ENCODE results near the gene NRXN3.

NRXN3 gene

DNA sequence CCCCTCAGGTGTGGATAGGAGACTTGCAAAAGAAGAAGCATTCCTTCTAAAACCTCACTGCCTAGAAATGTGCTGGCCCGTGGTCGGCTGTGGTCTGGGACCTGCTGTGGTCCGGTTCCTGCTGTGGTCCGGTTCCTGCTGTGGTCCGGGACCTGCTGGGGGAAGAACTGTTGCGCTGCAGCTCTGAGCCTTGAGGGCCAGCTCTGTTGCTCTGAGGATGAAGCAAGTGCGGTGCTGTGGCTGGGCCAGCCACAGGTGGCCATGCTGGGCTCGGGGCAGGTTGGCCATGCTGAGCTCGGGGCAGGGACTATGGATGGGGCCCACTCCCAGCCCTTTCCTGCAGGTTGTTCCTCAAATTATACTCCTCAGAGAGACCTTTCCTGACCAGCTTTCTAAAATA, 5.2 kb downstream of the NRXN3 start:
- DNase-seq, result no peak

DNA sequence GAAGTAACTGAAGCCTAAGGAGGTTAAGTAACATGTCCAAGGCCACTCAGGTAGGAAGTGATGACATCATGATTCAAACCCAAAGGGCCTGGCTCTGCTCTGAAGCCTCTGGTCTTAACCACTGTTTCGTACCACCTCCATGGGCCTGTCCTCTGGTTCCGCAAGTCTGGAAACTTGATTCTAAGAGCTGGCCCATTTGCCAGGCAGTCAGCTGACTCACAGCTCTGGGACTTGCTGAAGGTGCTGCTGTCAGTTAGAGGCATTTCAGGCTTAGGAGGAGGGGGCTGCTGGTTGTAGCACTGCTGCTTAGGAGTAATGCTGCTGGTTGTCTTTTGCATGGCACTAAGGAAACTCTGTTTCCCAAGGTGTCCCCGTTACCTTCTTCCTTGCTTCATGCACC, 7.9 kb downstream of the NRXN3 start:
- no peak for DNase-seq

DNA sequence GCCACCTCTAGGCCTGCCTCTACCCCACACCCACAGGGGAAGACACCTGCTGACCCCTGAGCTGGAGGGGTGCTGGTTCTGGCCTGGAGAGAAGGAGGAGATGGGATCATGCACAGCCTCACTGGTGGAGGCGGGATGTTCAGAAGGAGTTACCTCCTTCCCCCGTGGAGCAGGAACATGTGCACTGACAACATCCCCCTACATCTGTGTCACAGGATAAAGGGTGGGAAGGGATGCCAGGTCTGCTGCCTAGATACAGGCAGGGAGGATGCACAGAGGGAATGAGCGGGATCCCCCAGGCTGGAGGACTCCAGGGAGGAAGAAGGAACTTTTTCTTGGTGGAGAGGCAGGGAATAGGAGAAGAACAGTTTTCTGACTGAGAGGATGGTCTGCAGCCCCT, 8.8 kb downstream of the NRXN3 start:
- no peak for DNase-seq

DNA sequence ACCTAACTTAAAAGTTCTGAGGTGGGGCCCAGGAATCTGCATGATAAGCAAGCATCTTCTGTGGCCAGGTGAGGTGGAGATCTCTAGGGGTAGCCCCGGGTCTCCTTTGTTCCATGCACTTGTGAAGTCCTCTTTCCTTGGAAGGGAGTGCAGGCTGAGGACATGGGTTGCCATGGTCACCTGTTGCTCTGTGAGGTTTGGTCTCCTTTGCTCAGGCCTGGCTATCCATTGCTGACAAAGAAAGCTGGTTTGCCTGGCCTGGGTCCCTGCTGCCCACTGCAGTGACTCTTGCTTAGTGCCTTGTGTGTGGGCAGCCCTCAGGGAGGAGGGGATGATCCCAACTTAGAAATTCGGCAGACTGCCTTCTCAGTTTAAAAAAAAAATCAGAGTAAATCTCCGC, 11.1 kb downstream of the NRXN3 start:
- no peak for DNase-seq

DNA sequence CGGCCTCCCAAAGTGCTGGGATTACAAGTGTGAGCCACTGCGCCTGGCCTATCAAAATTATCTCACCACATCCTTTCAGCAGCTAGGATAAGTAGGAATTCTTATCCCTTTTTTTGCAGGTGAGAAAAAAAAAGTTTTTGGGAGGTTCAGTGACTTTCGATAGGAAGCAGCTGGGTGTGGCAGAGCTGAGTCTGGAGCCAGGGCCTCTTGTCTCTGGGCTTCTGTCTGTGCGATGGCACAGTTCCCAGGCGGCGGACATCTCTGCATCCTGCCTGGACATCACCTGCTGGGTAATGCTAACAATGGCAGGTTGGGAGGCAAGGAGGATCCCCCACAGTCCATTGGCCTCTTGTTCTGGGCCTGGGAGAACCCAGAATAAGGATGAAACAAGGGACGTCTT, 12.5 kb downstream of the NRXN3 start:
- no peak for DNase-seq

DNA sequence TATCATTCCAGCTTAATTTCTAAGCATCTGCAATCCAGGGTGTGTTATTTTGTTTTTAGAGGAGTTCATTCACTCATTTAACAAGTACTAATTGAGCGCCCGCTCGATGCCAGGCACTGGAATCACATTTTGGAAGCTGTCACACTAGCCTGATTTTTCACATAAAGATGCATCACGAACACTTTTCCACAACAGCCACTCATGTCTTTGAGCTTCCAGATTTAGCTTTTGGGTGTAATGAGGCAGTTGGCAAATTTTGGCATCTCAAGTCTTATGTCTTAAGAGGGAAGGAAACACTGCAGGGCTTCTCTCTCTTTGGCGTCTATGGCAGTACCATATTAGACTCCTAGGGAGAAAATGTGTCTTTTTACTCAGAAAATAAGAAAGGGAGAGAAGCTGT, 14.0 kb downstream of the NRXN3 start:
- no peak for DNase-seq

DNA sequence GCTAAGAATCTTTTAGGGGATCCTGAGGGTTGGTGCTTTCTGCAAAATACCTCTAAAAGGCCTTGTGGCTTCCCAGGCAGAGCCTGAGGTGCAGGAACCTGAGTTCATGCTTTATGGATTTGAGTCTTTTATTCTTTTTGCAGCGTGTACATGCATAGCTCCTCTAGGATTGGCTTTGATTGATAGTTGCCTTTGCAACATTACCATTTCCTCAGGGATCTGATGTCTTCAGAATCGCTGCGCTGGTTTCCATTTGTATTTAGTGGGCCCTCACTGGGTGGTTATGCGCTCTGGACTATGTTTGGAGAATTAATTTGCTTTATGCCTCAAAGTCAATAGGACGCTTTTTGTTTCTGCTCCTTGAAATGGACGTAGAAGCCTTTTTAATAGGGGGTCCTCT, 16.1 kb downstream of the NRXN3 start:
- no peak for DNase-seq

DNA sequence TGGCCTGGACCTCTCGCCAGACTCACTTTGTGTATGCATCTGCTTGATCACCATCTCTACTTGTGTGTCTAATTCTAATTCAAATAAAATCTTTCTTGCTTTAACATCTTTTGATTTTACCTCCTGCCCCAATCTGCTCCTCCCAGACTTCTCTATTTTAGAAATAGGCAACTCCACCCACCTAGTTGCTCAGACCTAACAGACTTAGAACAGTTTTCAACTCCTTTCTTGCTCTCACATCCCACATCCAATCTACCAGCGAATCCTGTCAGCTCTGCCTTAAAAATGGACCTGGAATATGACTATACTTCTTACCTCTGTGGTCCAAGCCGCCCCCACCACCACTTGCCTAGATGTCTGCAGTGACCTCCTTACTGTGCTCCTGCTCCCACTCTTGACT, 18.7 kb downstream of the NRXN3 start:
- DNase-seq, result no peak

DNA sequence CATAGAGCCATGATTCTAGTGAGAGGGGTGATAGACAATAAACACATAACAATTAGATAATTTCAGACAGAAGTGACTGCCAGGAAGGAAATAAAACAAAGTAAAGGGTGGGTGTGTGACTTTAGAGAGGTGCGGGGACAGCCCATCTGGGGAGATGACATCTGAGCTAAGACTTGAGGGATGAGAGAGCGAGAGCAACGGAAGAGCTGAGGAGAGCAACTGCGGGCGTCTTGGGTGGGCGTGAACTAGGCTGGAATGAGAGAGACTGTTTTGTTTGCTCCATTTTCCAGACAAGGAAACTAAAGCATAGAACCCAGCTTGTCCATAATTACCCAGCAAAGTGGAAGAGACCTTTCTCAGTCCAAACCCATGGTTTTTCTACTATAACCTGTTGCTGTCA, 25.3 kb downstream of the NRXN3 start:
- no peak for DNase-seq

DNA sequence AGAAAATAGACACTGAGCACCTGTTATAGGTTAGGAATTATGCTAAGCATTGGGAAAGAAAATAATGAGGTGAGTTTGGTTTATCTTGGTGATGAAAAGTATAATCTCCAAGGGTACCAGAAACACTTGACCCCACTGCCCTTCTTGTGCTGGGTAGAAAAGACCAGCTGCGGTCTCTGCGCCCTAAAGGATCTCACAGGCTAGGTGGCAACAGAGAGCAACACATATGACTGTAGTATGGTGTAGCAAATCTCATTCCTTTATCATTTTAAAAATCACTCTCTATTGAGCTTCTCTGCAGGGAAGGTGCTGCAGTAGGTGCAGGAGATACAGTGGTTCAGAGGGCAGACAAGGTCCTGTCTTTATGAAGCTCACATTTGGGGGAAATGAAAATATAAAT, 26.1 kb downstream of the NRXN3 start:
- no peak for DNase-seq

DNA sequence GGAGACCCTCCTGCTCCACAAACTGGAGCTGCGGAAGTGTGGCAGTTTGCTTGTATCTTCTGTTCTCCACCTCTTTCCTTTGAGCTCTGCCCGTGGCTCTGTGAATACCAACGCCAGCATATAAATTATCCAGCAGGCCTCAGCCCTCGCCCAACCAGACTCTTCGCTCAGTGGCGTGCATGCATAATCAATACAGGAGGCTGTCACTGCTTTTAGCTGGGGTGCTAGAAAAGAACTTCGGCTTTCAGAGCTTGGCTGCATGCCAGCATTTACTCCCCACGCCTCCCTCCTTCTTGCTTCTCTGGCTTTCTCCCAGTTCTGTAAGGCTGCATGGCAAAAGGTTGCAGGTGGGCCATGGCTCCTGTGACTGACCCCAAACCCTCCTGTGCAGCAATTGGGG, 26.9 kb downstream of the NRXN3 start:
- no peak for DNase-seq

DNA sequence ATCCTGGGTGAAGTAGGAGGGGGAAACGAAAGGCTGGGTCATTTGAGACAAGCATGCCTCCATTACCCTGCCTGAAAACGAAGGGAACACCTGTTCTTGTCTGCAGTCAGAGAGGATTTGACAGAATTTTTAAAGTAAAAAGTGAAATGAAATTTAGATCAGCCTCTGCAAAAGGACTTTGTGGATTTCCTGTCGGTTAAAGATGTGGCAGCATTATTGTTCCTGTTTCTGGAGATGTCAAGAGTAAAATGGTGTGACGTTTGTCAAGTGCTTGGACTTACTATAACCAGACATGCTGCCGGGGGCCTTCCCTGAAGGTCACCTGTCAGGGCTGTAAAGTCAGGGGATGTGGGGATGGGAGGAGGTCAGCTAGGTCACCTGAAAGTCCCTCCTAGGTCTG, 32.0 kb downstream of the NRXN3 start:
- DNase-seq, result no peak

DNA sequence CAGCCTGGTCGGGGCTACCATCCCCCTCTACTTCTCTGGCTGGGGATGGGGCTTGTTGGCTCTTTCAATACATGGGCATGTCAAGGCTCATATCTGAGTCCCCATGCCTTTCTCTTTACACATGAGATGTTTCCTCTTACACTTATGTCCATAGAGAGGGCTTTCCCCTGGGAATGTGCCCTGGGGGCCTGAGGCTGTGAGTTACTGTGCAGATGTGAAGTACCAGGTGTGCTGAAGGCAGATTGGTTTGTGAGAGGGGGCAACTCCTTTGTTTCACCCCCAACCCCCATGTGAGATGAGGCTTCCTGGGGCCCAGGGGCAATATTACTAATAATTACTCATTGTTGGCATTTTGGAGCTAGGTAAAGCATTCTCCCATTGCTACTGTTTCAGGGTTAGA, 32.8 kb downstream of the NRXN3 start:
- no peak for DNase-seq

DNA sequence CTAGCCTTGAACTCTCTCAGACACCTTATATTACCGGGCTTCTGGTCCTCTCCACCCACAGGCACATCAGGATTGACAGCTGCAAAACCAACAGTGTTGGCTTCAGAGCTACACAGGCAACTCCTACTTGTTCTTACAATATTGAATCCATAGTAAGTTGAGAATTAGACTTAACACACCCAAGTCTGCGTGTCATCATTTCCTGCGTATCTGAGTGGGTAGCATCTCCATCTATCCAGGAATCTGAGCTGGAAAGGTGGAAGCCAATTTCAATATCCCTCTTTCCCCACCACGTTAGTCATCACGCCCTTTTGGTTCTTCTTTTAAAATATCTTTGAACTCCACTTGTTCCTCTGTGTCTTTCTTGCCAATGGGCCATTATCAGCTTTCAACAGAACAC, 37.2 kb downstream of the NRXN3 start:
- DNase-seq, result no peak

DNA sequence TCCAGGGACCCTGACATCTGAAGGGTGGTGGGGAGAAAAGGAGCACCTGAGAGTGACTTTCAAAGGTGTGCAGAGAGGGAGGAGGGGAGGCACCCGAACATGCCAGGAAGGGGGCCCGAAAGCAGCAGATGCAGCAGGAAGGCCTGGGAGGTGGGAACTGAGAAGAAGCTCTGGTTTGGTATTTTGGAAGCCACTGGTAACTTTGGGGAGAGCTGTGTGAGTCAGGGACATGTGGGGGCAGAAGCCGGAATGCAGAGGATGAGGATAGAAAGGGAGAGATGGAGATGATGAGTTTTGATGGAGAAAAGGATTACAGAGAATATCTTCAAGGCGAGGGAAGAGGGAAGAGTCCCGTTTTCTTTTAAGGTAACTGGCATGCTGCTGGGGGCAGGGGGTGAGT, 50.1 kb downstream of the NRXN3 start:
- no peak for DNase-seq

DNA sequence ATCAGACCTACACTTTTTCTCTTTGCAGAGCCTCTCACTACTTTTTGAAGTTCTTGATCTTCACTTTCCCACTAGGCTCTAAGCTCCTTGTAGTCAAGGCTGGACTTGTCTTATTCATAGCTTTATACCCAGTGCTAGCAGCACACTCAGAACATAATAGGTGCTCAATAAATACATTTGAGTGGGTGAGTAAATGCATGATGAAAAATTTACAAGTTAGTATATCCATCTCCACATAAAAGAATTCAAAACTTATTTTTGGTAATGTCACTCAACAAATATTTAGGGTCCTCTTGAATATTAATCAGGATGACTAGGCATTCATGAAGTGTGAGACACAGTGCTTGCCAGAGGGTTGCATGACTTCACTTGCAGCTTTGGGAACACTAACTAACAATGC, 52.6 kb downstream of the NRXN3 start:
- DNase-seq, result no peak

DNA sequence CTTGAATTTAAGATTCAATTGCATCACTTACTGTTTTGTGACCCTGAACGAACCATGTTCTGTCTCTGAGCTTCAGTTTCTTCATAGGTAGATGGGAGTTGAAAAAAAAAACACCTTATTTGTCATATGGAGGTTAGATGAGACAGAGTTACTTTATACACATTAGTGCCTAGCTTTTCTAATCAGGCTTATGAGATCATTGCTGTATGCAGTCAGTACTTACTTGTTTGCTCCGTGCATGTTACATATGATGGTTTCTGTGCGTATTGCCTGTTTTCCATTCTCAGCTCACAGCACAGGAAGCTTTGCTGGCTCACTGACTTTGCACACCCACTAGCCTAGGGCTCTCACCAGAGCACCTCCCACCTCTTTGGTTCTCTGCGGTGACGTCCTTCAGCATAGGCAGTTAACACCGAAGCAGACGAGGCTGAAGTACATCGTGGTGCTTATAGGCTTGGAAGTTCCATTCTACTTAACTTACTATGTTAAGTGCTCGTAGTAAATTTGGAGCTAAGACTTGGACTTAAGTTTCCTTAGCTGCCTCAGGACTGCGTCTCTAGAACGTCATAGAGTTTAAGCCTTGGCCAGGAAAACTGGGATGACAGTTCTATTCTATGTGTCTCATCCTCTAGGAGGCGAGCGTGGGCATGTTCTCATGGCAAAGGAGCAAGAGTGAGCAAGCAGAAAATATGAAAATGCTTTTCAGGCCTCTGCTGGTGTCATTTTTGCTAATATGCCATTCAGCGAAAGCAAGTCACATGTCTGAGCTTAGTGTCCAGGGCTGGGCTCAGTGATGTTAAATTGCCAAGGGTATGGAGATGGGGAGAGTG, 57.3 kb downstream of the NRXN3 start:
- no peak for DNase-seq

DNA sequence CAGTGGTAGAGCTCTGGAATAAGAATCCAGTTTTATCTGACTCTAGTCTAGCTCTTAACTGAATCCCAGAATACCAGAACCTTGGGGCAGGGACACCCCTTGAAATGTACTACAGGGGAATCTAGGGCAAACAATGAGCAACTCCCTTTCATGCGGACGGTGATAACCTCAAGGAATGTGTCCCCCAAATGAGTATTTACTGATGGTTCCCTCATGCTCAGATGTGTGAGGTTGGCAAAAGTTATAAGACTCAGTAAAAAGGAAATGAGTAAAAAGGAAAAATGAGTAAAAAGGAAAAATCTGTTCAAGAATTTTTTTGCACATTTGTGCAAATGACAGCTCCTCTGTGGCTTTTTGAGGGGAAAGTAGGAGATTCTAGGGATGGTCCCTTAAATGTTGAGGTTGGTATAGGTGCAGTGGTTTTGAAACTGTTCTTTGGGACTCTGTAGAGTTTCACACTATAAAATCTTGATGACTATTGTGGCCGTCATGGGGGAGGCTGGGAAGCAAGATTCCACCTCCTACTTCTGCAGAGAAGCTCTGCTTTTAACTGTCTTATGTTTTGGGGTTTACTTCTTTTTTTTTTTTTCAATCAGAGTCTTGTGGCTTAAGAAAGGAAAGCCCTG, 58.6 kb downstream of the NRXN3 start:
- no peak for DNase-seq

DNA sequence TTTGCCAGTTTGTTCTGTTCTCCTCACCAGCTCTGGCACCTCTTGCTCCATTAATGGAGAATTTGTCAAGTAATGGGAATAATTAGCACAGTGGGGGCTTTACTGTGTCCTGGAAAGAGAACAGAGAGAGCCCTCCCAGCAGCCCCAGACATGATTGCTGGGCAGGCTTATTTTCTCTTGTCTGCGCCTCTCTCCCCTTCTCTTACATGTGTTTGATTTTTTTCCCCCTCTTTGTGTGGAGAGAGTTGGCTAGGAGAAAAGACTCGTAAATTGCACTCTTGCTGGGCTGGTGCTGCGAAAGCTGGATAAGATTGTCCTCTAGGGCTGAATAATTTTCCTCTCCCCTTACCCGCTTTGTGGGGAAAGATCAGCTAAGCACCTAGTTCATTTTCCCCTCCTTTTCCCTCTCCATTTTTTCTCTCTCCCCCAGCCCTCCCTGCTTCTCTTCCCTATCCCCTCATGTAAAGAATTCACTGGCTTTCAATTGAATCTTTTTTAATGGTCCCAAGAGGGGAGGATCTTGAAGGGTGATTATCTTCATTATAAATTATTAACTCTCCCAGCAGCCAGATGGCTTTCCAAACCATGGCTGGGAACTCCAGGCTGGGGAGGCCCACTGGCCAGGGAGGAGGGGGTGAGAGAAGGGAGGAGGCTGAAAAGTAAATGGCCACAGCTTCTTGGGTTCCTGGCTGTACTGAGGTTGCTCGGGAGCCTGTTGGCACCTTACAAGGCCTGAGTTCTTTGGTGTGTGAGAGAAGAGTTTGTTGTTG, 62.2 kb downstream of the NRXN3 start:
- no peak for DNase-seq

DNA sequence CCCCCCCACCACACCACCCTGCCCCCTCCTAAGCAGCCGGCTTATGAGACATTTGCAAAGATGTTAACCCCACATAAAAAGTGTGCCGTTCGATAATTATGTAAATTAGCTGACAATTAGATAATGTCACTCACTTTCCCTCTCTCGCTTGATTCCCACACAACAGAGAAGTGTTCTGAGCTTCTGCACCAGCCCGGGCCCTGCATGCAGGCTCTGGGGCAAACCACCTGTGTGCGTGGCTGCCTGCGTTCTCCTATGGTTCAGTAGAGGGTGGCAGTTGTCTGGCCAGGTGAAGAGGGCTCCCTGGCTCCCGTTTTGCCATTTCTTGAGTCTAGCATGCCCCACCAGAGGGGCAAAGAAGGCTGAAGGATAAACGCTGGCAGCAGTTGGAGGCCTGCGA, 68.0 kb downstream of the NRXN3 start:
- no peak for DNase-seq

DNA sequence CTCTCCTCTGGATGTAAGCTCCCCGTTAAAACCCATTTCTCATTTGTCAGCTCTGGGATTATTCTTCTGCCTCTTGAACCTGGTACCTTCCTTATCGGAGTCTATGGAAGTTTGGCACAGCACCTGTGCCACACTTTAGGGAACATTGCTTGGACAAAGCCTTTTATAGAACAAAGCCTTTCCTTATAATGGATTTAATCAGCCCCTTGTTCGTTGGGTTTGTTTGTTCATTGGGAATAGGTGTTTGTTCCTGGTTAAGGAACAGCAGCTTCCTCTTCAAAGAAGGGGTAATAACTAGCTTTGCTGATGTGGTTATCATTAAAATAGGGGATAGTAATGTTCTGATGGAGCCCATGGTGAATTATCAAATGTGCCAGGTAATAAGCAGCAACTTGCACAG, 70.4 kb downstream of the NRXN3 start:
- no peak for DNase-seq

DNA sequence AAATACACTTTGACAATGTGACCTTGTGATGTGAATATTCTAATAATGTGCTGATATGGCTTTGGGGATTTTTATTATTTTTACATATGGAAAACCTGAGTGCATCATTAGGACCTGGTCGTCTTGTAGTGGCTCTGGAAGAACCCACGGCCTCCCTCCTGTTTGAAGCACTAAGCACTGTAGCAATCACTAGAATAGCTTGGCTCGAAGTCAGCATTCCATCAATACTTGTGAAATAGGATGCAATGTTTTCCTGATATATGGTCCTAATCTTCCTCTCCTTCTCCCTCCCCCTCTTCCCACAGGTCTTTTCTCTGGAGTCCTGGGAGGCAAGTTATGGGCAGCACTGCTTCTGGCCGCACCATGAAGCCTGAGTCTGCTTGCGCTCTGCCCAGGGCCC, 71.9 kb downstream of the NRXN3 start:
- DNase-seq, result no peak

DNA sequence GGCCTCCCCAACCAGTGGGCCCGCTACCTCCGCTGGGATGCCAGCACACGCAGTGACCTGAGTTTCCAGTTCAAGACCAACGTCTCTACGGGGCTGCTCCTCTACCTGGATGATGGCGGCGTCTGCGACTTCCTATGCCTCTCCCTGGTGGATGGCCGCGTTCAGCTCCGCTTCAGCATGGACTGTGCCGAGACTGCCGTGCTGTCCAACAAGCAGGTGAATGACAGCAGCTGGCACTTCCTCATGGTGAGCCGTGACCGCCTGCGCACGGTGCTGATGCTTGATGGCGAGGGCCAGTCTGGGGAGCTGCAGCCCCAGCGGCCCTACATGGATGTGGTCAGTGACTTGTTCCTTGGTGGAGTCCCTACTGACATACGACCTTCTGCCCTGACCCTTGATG, 73.0 kb downstream of the NRXN3 start:
- no peak for DNase-seq

DNA sequence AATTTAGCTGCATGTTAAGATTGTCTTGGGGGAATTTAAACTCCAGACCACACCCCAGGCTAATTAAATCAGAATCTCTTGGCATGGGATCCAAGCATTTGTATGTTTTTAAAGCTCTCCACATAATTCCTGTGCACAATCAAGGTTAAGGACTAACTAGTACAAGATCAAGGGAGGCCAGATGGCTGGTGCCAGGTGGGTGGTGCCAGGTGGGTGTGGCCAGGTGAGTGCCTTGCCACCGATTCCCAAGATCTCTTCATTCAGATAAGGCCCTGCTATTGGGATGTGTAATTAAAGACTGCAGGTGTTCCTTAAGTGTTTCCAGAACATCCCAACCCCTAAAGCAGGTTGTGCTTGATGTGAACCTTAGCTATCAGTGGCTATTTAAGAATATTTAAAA, 75.1 kb downstream of the NRXN3 start:
- DNase-seq, result no peak
